Measurements from ENCODE around the gene GRK1. TPM values are rescaled to one million over a fixed set of nuclear protein-coding genes. Genes with fewer than 3 reads are reported as not detected.

The GRK1 gene
- total RNA-seq, 1 experiment from 2014 or later, result not detected

DNA sequence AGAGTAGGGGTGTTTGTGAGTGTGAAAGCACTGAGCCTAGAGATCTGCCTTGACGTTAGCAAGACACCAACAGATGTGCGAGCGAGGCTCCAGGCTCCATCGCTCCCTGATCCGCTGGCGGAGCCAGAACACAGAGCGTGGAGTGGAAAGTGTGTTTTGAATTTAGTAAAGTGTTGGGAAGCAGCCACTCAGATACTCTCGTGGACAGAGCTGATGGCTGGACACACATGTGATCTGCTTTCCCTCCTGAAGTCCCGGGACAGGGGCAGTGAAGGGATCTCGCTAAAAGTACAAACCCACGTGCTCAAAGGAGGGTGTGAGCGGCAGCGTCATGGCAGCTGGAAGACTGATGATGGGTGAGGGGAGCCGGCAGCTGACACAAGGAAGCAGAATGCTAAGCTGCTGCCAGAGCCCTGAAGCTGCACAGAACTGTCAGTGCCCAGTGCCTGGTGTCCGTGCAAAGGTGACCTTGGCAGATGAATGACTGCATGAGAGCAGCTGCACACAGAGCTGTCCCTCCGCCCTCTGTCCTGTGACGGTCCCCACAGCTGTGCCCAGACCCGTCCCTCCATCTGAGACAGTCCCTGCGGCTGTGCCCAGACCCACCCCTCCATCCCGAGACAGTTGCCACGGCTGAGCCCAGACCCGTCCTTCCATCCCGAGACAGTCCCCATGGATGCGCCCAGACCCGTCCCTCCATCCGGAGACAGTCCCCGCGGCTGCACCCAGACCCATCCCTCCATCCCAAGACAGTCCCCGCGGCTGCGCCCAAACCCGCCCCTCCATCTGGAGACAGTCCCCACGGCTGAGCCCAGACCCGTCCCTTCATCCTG is 62.4 kb downstream of the GRK1 start:
- no peak for DNase-seq (ENCODE audit: low read depth)

DNA sequence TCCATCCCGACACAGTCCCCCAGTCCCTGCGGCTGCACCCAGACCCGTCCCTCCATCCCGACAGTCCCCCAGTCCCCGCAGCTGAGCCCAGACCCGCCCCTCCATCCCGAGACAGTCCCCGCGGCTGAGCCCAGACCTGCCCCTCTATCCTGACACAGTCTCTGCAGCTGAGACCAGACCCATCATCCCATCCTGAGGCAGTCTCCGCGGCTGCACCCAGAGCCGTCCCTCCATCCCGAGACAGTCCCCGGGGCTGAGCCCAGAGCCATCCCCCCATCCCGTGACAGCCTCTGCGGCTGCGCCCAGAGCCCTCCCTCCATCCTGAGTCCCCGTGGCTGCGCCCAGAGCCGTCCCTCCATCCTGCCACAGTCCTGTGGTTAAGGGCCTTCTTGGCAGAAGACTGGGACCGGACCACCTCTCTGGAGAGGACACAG is 63.3 kb downstream of the GRK1 start:
- no peak for DNase-seq (ENCODE audit: low read depth)

DNA sequence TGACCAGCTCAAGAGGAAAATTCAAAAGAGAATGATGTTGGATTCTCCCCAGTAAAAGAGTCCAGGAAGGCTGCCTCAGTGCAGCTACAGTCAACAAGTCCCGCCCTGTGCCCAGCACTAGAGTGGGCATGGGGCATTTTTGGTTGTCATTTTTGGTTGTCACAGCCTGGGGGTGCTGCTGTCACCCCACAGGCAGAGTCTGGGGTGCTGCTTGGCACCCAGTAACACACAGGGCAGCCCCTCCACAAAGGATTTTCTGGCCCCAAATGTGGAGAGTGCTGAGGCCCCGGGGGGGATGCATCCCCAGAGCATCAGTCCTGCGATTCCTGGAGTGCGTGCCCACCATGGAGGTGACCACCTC is 63.8 kb downstream of the GRK1 start:
- no peak for DNase-seq (ENCODE audit: low read depth)

DNA sequence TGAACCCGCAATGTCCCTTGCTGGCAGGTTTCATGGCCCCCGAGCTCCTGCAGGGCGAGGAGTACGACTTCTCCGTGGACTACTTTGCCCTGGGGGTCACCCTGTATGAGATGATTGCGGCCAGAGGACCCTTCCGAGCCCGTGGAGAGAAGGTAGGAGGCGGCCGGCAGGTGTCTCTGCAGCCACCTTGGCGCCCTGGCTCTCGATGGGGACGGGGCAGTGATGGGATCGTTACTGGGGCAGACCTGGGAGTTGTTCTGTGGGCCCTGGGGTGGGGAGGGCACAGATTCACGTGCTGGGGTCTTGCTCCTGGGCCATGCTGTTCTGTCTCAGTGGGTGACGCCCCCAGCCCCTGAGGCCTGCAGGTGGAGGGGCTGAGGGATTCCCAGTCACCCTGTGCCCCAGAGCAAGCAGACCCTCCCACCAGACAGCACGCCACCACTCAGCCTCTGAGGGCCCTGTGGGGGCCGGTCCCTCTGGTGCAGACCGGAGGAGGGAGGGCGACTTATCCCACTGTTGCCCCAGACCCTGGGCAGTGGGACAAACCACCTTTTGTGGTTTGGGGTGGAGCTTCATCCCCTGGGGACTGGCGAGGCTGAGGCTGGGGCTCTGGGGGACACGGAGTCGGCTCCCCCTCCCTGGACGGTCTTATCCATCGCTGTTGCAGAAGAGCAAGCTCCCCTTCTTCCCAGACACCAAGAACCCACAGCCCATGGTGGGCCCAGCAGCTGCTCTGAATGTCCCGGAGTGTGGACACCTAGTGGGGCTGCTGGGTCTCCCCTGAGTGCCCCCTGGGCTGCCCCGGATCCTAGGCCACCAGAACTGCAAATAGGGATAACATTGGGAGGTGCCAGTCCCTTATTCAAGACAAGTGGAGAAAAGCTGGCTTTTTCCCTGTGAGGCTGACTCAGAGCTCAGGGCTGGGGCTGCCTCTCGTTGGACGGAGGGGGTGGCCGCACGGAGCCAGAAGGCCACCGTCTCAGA is 64.5 kb downstream of the GRK1 start:
- DNase-seq (ENCODE audit: low read depth), result no peak

DNA sequence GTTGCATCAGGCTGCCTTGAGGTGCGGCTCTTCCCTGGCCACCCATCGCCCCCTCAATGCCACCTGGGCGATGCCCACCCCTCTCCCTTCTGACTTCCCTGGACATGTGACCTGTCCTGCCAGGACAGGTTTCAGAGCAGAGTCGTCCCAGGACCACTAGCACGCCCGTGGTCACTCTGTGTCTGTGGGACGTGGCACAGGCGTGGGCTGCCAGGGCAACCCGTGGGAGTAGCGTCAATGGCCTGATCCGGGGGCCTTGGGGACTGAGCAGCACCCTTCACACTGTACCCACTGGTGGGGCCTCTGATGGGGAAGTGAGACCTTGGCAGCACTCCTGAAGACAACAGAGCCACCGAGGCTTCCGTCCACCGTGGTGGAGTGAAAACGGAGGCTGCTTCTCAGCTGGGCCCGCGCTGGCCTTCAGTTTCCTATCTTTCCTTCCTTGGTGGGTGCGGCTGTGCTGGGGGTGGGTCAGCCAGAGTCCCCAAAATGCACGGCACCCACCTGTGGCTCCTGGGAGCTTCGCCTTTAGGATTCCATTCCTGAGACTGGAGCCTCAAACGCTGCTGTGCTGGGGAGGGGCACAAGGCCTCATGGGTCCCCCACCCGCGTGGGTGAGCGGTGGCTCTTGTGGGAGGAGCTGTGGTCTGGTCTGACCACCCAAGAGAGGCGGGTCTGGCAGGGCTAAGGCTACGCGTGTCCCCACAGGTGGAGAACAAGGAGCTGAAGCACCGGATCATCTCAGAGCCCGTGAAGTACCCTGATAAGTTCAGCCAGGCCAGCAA is 65.3 kb downstream of the GRK1 start:
- no peak for DNase-seq (ENCODE audit: low read depth)

DNA sequence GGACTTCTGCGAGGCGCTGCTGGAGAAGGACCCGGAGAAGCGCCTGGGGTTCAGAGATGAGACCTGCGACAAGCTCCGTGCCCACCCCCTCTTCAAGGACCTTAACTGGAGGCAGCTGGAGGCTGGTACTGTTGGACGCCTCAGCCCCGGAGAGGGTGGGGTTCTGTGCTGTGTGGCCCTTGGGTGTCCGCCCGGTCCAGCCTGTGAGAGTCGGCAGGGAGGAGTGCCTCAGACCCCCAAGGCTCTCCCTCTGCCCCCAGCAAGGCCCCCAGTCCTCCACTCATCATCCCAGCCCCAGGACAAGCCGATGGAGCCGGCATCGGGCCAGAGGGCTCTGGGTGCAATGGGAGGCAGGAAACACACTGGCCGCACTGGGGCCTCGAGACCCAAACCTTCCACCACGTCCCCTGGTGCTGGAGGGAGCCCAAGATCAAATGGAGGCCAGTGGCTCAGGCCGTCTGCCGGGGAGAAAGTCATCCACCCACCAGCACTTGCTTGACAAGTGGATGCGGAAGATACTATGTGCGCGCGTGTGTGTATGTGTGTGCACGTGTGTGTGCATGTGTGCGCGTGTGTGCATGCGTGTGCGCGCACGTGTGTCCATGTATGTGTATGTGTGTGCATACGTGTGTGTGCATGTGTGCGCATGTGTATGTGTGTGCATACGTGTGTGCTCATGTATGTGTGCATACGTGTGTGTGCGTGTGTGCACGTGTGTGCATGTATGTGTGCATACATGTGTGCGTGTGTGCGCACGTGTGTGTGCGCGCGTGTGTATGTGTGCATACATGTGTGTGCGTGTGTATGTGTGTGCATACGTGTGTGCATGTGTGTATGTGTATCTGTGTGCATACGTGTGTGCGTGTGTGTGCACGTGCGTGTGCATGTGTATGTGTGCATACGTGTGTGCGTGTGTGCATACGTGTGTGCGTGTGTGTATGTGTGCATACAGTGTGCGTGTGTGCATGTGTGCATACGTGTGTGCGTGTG is 66.2 kb downstream of the GRK1 start:
- no peak for DNase-seq (ENCODE audit: low read depth)

DNA sequence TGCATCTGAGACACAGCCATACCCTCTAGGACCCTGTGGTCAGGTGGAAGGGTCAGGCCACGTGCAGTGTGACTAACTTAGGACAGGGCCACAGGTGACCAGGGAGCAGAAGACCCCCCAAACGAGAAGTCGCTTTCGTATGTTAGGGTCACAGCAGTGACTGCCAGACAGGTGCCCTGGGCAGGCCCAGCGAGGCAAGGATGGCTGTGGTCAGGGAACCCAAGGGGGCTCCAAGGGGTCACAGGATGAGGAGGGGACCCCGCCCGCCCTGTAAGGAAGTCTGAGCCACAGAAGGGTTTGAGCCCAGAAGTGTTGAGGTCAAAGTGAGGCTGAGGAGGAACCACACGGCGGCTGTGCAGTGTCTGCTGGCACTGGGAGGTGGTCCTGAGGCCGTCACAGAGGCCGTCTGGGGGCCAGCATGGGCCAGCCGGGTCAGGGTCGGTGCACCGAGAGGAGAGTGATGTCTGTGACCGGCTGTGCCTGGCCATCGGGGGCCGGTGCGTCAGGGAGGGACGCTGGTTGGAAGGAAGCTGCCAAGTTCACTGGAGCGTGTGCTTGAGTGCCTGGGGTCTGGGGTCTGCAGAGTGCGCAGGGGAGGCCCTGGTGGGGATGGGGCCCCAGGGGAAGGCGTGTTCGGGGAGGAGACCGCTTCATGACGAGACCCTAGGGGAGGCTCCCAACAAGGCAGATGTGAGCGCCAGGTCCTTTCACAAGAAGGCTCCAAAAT is 67.2 kb downstream of the GRK1 start:
- no peak for DNase-seq (ENCODE audit: low read depth)

DNA sequence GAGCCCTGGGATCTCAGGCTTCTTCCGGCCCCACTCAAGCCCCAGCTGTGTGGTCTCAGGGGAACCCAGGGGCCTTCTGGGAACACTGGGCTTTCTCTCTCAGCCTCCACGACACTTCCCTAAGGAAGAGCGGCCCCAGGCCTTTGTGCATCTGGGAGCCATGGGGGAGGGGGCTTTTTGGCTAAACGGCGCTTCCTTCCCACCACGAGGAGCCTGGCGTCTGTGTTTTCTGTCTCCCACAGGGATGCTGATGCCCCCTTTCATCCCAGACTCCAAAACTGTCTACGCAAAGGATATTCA is 67.8 kb downstream of the GRK1 start:
- DNase-seq (ENCODE audit: low read depth), result no peak

DNA sequence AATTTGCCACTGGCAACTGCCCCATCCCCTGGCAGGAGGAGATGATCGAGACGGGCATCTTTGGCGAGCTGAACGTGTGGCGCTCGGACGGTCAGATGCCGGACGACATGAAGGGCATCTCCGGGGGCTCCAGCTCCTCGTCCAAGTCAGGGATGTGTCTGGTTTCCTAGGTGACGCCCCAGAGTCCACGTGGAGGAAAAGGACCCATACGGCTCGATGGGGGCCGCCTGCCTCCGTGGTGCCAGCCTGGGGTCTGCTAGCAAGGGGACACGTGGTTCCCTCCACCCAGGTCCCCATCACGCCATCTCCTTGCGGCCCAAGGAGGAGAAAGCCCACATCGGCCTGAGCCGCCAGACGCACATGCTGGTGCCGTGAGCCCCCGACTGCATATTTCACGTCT is 68.2 kb downstream of the GRK1 start:
- no peak for DNase-seq (ENCODE audit: low read depth)

DNA sequence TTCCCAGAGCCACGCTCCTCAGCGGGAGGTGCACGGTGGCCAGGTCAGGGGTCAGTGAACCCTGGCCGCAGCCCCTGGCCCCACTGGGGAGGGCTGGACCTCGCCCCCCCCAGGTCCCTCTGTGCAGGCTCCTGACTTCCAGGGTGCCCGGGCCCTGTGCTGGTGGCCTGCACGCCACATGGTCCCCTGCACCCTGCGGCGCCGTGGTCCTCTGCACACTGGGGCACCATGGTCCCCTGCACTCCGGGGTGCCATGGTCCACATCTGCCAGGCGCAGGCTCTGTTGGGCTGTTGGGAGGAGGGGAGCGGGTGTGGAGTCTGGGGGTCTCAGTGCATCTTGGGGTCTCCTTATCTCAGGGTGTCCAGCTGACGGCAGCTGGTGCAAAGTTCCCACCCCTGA is 68.7 kb downstream of the GRK1 start:
- no peak for DNase-seq (ENCODE audit: low read depth)

DNA sequence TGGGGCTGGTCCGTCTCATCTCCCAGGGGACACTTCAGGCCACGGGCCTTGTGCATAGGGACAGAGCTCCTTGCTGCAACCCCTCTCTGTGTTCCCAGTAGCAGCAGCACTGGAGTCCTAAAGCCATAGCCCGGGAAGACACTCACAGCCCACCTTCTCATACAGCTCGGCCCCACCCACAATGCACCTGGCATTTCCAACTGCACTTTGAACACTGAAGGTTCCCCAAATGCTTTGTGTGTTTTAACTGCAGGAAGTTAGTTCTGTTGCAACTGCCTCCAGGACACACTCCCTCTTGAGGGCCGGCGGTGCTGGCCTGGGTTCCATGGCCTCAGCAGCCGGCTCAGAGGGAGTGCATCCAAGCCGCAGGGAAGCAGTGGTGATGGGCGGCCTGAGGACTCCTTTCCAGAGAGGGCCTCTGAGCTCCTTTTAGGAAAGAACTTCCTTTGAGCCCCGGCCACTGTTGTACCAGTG is 69.3 kb downstream of the GRK1 start:
- DNase-seq (ENCODE audit: low read depth), result no peak

DNA sequence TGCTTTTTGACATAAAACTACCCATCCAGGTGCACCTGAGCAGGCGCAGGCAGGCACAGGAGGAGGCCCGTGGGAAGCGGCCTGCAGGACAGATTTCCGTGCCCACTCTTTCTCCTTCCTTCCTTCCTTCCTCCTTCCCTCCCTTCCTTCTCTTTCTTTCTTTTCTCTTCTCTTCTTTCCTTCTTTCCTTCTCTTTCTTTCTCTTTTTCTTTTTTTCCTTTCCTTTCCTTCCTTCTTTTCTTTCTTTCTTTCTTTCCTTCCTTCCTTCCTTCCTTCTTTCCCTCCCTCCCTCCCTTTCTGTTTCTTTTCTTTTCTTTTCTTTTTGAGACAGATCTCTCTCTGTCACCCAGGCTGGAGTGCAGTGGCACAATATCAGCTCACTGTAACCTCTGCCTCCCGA is 70.8 kb downstream of the GRK1 start:
- DNase-seq (ENCODE audit: low read depth), result no peak

DNA sequence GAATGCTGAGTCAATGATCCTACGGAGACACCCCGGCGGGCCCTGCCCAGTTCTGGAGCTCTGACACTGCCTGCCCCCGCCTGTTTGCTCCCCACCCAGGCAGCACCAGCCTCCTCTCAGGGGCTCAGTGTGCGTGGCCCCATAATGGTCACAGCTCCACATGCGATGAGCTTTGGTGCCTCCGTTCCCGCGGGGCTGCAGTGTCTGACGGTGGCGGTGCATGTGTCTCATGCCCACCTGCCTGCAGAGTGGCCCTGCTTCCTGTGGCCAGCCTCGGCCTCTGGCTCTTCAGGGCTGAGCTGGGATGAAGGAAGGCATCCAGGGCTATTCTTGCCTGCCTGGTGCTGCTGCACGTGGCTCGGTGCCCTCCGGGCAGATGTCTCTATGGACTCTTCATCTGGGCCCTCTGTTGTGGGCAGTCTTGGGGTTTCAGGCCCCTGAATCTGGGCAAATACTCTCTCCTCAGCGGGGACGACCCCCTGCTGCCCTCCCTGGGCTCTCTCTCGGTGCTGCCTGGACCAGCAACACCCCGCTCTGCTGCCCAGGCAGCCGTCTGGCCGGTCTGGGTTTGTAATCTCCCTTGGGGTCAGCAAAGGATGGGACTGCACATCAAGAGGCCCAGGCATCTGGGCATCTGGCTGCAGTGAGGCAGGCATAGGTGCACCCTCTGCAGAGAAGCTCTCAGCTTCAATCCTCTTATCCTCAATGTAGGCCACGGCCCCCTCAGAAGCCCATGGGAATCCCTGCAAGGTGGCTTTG is 72.7 kb downstream of the GRK1 start:
- no peak for DNase-seq (ENCODE audit: low read depth)

DNA sequence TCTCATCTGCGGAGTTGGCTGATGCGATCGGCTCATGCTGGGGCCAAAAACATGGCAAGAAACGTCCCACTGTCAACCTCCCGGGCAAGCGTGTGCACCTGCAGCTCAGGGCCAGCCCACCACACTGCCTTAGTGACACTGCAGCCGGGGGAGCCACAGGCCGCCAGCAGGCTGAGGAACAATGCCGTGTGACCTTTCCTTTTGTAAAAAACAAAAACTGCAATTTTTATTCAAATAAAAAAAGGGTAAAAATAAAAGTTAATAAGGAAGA is 73.2 kb downstream of the GRK1 start:
- no peak for DNase-seq (ENCODE audit: low read depth)

DNA sequence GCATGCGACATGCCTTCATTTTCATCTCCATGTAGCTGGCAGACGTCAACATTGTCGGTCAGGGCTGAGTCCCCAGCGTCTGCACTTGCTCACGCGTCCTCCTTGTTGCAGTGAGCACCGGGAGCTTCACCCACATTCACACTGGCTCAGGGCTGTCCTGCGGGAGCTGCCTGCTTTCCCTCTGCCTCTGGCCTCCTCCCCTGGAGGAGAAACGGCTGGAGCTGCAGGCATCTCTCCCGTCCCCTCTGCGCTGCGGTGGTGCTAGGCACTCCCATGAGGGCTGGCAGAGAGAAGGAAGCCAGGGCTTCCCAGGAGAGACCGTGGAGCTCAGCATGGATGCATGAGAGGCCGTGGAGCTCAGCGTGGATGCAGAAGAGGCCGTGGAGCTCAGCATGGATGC is 73.6 kb downstream of the GRK1 start:
- DNase-seq (ENCODE audit: low read depth), result no peak

DNA sequence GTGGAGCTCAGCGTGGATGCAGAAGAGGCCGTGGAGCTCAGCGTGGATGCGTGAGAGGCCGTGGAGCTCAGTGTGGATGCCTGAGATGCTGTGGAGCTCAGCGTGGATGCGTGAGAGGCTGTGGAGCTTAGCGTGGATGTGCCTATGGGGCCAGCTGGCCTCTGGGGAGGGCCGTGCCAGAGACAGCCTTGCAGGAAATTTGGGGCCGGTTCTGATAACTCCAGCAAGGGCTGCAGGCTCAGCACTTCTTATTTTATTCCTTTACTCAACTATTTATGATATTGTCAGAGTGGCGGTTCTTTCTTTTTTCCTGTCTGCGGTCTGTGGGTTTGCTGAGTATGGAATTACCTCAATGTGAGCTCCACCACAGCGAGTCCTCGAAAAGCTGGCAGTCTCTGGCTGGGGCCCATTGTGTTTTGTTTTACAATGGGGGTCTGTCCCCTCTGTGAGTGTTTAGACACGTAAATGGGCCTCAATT is 74.2 kb downstream of the GRK1 start:
- DNase-seq (ENCODE audit: low read depth), result peak; percentile 52

DNA sequence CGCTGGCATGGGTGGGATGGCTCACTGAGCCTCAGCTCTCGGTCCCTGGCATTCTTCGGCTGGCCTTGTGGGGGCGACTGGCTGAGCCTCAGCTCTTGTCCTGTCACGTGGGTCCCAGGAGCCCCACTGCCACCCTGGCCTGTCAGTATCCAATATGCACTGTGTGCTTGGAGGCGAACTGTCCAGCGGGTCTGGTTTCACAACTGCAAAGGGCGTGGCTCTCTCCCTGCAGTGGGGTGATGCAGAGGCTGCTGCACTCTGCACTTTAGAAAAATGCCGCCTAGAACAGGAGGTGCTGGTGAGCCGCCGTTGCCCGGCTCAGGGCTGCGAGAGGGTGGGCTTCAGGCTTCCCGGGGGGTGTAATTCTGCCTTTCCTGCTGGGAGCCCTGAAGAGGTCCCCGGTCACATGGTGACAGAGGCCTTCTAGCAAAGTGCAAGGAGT is 75.0 kb downstream of the GRK1 start:
- peak; percentile 77 for DNase-seq (ENCODE audit: low read depth)

DNA sequence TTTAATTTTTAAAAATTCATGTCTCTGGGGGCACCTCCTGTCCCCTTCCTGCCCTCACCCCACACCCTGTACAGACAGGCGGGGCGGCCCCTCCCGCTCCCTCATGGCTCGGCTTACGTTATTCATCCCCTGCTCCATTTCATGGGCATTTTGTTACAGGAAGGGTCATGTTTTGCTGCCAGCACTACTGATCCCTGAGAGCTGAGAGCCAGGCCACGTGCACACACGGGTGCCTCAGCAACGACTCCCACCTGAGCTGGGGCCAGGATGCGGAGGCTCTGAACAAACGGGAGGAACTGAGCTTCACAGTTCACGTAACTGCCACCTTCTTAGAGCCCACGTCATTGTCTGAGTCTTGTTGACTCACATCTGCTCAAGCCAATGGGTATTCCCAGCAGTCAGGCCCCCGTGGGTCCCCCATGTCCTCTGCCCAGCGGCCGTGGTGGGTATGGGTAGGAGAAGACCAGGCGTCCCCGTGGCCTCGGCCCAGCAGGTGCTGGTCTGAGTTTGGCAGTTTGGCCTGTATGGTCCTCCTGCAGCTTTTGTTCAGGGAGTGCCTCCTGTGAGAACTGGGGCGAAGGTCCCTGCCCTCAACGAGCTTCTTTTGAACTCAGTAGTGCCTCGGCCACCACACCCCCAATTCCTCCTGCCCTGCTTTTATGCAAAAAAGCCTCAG is 75.6 kb downstream of the GRK1 start:
- peak; percentile 39 for DNase-seq (ENCODE audit: low read depth)

All from Daoy (cell line).